ENCODE measurements around the gene SYT13.

DNA sequence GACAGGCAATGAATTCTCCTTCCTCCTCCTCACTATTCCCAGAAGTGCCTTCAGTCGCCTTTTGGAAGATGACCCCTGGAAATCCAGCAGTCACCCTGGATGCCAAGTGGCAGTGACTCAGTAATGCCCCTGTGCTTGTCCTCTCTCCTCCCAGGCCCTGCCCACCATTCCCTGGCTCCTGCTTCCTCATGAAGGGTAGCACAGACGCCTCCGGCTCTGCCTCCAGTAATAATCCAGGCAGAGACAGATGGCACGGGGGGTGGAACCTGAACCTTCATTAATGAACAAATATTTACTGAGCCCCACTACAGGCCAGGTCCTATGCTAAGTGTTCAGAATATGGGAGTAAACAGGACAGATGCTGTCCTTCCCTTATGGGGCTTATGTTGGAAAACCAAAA lies 23.2 kb downstream of the SYT13 start:
- TF ChIP-seq, protein P1, sequence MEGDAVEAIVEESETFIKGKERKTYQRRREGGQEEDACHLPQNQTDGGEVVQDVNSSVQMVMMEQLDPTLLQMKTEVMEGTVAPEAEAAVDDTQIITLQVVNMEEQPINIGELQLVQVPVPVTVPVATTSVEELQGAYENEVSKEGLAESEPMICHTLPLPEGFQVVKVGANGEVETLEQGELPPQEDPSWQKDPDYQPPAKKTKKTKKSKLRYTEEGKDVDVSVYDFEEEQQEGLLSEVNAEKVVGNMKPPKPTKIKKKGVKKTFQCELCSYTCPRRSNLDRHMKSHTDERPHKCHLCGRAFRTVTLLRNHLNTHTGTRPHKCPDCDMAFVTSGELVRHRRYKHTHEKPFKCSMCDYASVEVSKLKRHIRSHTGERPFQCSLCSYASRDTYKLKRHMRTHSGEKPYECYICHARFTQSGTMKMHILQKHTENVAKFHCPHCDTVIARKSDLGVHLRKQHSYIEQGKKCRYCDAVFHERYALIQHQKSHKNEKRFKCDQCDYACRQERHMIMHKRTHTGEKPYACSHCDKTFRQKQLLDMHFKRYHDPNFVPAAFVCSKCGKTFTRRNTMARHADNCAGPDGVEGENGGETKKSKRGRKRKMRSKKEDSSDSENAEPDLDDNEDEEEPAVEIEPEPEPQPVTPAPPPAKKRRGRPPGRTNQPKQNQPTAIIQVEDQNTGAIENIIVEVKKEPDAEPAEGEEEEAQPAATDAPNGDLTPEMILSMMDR (IDR thresholded peaks at IDR 0.05): no peak
- no peak for TF ChIP-seq POLR2A (IDR thresholded peaks at IDR 0.05)
